Mucosa of descending colon (tissue), 3 donors: ENCODE results near the gene CMSS1. TPM values are rescaled to one million over a fixed set of nuclear protein-coding genes. Genes with fewer than 3 reads are reported as not detected.
"Not testable (repeated sequence)": the region's sequence is repeated elsewhere in the genome, so short reads cannot be mapped to it uniquely, and the experiment has no call there.

Experiments used
- ATAC-seq: fragments of 200-7000 bp; cut with Tn5 transposase; one replicate; pipeline ENCODE4 v1.9.1; 2020; ENCODE audit warnings: mild to moderate bottlenecking, moderate library complexity
- DNase-seq, 3 donors: peaks; one replicate each; pipeline ENCODE4 v3.0.0-alpha.2; 2020
- H3K36me3 ChIP-seq: fragments of 200-600 bp; one replicate; pipeline ENCODE4 v1.8.0; 2021; ENCODE audit warnings: low read depth, mild to moderate bottlenecking
- H3K4me1 ChIP-seq: fragments of 200-600 bp; one replicate; pipeline ENCODE4 v1.8.0; 2021; ENCODE audit warnings: low read depth, mild to moderate bottlenecking
- H3K4me3 ChIP-seq: fragments of 200-600 bp; one replicate; pipeline ENCODE4 v1.8.0; 2021; ENCODE audit warnings: mild to moderate bottlenecking
- H3K9me3 ChIP-seq: fragments of 200-600 bp; one replicate; pipeline ENCODE4 v1.8.0; 2021; ENCODE audit warnings: mild to moderate bottlenecking
- CTCF ChIP-seq: fragments of 200-600 bp; IDR thresholded peaks from one replicate; pipeline ENCODE4 v1.8.0; 2022; ENCODE audit warnings: antibody characterized with exemption, mild to moderate bottlenecking
- intact Hi-C, 2 donors: fragments of 100-400 bp; cut with DNase I in 1 of 2; cut with micrococcal nuclease in 1 of 2; formaldehyde crosslinking; loops; one replicate each; pipeline versions ENCODE4 v1.11.0 to v1.11.1; 2022; cut with DNase I, micrococcal nuclease
- total RNA-seq, 3 donors: library from RNA; stranded (reverse); fragmentation: NEBNext Ultra II Directional in 2 of 3; extraction: Animal tissue kit (Norgen Biotek cat#: 25700) in 2 of 3; gene quantifications; one replicate each; pipeline versions ENCODE4 v1.2.1 to v1.2.4, GENCODE V29; 2021 to 2023
- donor health status: DM: no; HTN: no; CAD: no; lungs with moderate emphysema.
- donor health status: DM: no; HTN: no; CAD: no.
- donor health status: DM: no; HTN: yes; CAD: no.

Gene CMSS1
- total RNA-seq, 3 donors from 2014 or later: 9.6 to 24.2 (median 13.8) TPM

DNA sequence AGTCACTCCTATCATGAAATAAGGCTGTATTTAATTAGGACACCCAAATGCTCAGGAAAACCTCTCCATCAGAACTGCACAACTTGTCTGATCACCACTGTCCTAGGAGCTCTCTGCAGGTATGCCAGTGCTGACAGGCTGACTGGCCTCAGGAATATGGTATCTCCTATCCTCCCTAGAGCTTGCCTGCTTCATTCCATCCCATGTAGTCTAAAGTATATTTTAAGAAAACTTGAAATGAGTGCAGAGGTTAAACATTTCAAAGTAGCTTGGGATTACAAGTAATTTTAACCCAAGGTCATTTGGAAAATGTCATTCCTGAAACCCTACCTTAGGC, 273.0 kb downstream of the CMSS1 start:
- no peaks in the 10 kb centered on the region for H3K4me1 ChIP-seq
- H3K9me3 ChIP-seq: no peaks in the 10 kb centered on the region
- intact Hi-C loops: no loop called here
- DNase-seq (no peak), ATAC-seq (peak; percentile 16)
- no peak overlapping the region for H3K4me3 ChIP-seq
- no peaks in the 10 kb centered on the region for H3K36me3 ChIP-seq
- TF ChIP-seq CTCF: no peak

- no peak for DNase-seq
- no peaks in the 10 kb centered on the region for H3K36me3 ChIP-seq
- peaks cover 8% of the 10 kb centered on the region for H3K4me1 ChIP-seq
- no peak overlapping the region for H3K4me3 ChIP-seq
- TF ChIP-seq CTCF: no peak
- ATAC-seq: no peak
- intact Hi-C loops: no loop called here
- no peaks in the 10 kb centered on the region for H3K9me3 ChIP-seq
Measured at GRCh38 chr3:100093831-100094230, 276.2 kb downstream of the CMSS1 start.

DNA sequence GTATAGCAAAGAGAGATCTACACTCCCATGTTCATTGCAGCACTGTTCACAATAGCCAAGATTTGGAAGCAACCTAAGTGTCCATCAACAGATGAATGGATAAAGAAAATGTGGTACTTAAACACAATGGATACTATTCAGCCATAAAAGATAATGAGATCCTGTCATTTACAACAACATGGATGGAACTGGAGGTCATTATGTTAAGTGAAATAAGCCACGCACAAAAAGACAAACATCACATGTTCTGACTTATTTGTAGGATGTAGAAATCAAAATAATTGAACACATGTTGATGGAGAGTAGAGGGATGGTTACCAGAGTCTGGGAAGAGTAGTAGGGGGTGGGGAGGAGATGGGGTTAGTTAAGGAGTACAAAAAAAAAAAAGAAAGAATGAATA, 278.6 kb downstream of the CMSS1 start:
- intact Hi-C loops, DNase-seq, H3K9me3 ChIP-seq, ATAC-seq, H3K4me1 ChIP-seq, H3K4me3 ChIP-seq, H3K36me3 ChIP-seq: not testable (repeated sequence)

DNA sequence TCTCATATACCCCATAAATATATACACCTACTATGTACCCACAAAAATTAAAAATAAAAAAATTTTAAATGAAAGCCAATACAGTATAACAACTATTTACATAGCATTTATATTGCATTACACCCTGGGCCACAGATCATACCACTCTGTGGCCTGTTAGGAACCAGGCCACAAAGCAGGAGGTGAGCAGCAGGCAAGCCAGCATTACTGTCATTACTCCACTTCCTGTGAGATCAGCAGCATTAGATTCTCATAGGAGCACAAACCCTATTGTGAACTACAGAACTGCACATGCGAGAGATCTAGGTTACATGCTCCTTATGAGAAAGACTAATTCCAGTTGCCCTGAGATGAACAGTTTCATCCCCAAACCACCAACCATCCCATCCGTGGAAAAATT, 279.2 kb downstream of the CMSS1 start:
- DNase-seq (no peak), ATAC-seq (no peak)
- no peaks in the 10 kb centered on the region for H3K9me3 ChIP-seq
- H3K4me3 ChIP-seq: no peak overlapping the region
- H3K4me1 ChIP-seq: peaks cover 8% of the 10 kb centered on the region
- no peak for TF ChIP-seq CTCF
- intact Hi-C loops: no loop called here
- H3K36me3 ChIP-seq: no peaks in the 10 kb centered on the region

DNA sequence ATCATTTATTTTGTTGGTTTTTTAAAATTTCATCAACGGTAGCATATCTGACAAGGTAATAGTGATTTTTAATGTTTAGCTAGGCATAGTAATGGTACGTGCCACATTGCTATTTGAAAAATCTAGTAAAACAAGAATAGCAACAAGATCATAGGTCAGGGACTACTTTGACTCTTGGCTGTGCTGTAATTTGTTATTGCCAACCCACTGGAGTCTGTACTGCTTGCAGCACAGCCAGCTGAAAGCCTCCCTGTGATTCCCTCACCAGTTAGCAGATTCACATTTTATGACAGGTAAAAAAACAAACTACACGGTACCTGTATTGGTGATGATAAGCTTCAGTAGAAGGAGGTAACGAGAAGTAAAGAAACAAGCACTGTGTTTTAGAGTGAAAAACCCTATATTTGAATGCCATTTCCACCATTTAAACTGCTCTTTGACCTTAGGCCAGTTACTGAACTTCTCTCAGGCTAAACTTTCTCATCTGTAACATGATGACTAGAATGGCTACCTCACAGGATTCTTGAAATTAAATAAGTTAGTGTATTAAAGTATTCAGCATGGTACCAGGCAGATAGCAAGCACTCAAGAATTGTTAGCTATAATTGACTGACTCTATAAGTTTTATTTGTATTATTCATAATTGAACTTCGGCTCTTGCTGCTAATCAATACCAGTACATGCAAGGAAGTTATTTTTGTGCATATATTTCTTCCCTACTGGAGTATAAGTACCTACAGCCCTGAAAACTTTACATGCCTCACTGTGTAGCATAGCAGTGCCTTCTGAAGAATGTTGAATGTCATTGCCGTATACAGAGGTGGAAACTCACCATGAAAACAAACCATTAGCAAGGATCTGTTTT, 280.5 kb downstream of the CMSS1 start:
- no peak for TF ChIP-seq CTCF
- Histone ChIP-seq H3K4me1 (peaks cover 8% of the 10 kb centered on the region), H3K4me3 (no peak overlapping the region), H3K9me3 (no peaks in the 10 kb centered on the region), H3K36me3 (no peaks in the 10 kb centered on the region)
- intact Hi-C loops: no loop called here
- DNase-seq: peak in 1 of 3 donors; percentile 20
- peak; percentile 82 for ATAC-seq

- H3K36me3 ChIP-seq: no peaks in the 10 kb centered on the region
- ATAC-seq (no peak), DNase-seq (no peak)
- H3K4me1 ChIP-seq: peaks cover 8% of the 10 kb centered on the region
- intact Hi-C loops: no loop called here
- H3K4me3 ChIP-seq: no peak overlapping the region
- H3K9me3 ChIP-seq: no peaks in the 10 kb centered on the region
- no peak for TF ChIP-seq CTCF
Measured at GRCh38 chr3:100098784-100099070, 281.1 kb downstream of the CMSS1 start.
